ENCODE measurements around the gene ABTB2. TPM values are rescaled to one million over a fixed set of nuclear protein-coding genes. Genes with fewer than 3 reads are reported as not detected.

The ABTB2 gene
- total and polyA plus RNA-seq, 9 of the 15 experiments (the other 6 are each of a cell fraction or from before 2014, with no cell fraction given), result 0.03 to 0.18 (median 0.12) TPM; not detected in 2

DNA sequence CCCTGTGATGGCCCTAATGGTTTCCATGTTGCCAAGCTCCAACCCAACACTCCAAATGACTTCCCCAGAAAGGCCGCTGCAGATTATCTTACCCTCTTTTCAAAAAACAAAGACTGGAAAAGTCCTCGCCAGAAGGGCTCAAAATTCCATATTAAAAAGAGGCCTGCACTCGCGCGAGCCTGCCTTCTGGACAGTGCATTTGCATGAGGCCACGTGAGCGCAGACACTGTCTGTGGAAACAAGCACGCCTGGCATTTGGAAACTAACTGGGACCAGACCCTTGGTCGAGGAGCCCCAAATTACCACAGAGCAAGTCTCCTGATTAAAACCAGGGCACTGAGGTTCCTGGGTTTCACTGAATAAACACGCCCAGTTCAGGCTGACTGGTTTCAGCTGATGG is 42.9 kb downstream of the ABTB2 start:
- H3K27me3 ChIP-seq (ENCODE audit: control insufficient read depth in 2 of 2, insufficient read depth in 2 of 2, low read length in 2 of 2), result peaks cover 53 to 66% of the 10 kb centered on the region in 2 experiments
- DNase-seq (ENCODE audit: extremely low read depth in 1 of 4, low spot score in 3 of 4) (no peak), FAIRE-seq (no peak), ATAC-seq (no peak)
- H2AFZ ChIP-seq (ENCODE audit: low read depth, low read length), result no peak overlapping the region
- in situ Hi-C loops (cut with MboI) (no loop called here), intact Hi-C loops (cut with micrococcal nuclease) (no loop called here)
- BruUV-seq (replicated peaks), result no TSS peak
- ChIA-PET CTCF (ENCODE audit: low intra/inter-chr PET ratio) (no interaction called here), POLR2A (no interaction called here)
- no peak overlapping the region for H3K4me3 ChIP-seq
- H3K4me2 ChIP-seq (ENCODE audit: insufficient read depth, low read length), result no peak overlapping the region
- H3K9me3 ChIP-seq (replicated peaks; ENCODE audit: control insufficient read depth, insufficient read depth, low read depth, low read length), result no peaks in the 10 kb centered on the region
- H3K9me1 ChIP-seq (ENCODE audit: control insufficient read depth, insufficient read depth, low read length), result no peaks in the 10 kb centered on the region
- no peaks in the 10 kb centered on the region for H3K79me2 ChIP-seq (ENCODE audit: control insufficient read depth, insufficient read depth, low read length)
- H3K27ac ChIP-seq (ENCODE audit: extremely low read depth, low read depth, low read length), result no peak overlapping the region
- WGBS (ENCODE audit: insufficient coverage, low coverage, missing lambda C conversion rate), result 6% methylated on average over 10 of the region's 10 CpGs
- no peaks in the 10 kb centered on the region; the same call in none of the 2 replicates for H4K20me1 ChIP-seq (replicated peaks; ENCODE audit: control insufficient read depth, insufficient read depth, low read length)
- H3K36me3 ChIP-seq (ENCODE audit: control insufficient read depth, insufficient read depth, low read length), result no peaks in the 10 kb centered on the region
- H3K4me1 ChIP-seq (replicated peaks in 1 of 2; ENCODE audit: control insufficient read depth in 2 of 2, insufficient read depth in 2 of 2, low read length in 2 of 2), result no peaks in the 10 kb centered on the region
- TF ChIP-seq HMGN3 (IDR thresholded peaks at IDR 0.05; ENCODE audit: borderline replicate concordance, extremely low read depth, insufficient read length, low read depth, low read length) (no peak), ZNF165 (CRISPR knock-in tag; IDR thresholded peaks at IDR 0.05; ENCODE audit: borderline replicate concordance) (no peak), SAP30 (IDR thresholded peaks at IDR 0.05; ENCODE audit: borderline replicate concordance, insufficient read depth, low read depth, low read length, poor library complexity, severe bottlenecking) (no peak), ZNF263 (CRISPR knock-in tag; IDR thresholded peaks at IDR 0.05; ENCODE audit: borderline replicate concordance) (no peak), ZFP36 (IDR thresholded peaks at IDR 0.05; ENCODE audit: low read depth, low read length, partially characterized antibody) (no peak), TFAM (CRISPR knock-in tag; conservative IDR thresholded peaks at IDR 0.05) (no peak), ZNF121 (CRISPR knock-in tag; conservative IDR thresholded peaks at IDR 0.05) (no peak), KLF1 (tag; IDR thresholded peaks at IDR 0.05) (no peak), JUND (IDR thresholded peaks at IDR 0.05; ENCODE audit: borderline replicate concordance, low read depth, low read length) (no peak), JUND (tag; IDR thresholded peaks at IDR 0.05; ENCODE audit: borderline replicate concordance, low read depth, low read length) (no peak), NFYB (IDR thresholded peaks at IDR 0.05; ENCODE audit: extremely low read depth, insufficient read length) (no peak), KAT7 (CRISPR knock-in tag; IDR thresholded peaks at IDR 0.05; ENCODE audit: borderline replicate concordance) (no peak), RBM34 (IDR thresholded peaks at IDR 0.05; ENCODE audit: borderline replicate concordance, insufficient read depth, low read length) (no peak), ZNF347 (CRISPR knock-in tag; IDR thresholded peaks at IDR 0.05; ENCODE audit: low read depth) (no peak)
- TF ChIP-seq, protein P1, sequence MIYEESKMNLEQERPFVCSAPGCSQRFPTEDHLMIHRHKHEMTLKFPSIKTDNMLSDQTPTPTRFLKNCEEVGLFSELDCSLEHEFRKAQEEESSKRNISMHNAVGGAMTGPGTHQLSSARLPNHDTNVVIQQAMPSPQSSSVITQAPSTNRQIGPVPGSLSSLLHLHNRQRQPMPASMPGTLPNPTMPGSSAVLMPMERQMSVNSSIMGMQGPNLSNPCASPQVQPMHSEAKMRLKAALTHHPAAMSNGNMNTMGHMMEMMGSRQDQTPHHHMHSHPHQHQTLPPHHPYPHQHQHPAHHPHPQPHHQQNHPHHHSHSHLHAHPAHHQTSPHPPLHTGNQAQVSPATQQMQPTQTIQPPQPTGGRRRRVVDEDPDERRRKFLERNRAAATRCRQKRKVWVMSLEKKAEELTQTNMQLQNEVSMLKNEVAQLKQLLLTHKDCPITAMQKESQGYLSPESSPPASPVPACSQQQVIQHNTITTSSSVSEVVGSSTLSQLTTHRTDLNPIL (CRISPR knock-in tag; IDR thresholded peaks at IDR 0.05), result no peak
- no peak overlapping the region for H3K9ac ChIP-seq (ENCODE audit: insufficient read depth in 1 of 2, low read depth in 2 of 2, low read length in 2 of 2)

Measured in K562 (cell line).